GM19239 (cell line): ENCODE data around the gene GPC3.
A peak's percentile ranks its signal among the peaks of the same experiment; 100 is the strongest.
"Not testable (repeated sequence)": the region's sequence is repeated elsewhere in the genome, so short reads cannot be mapped to it uniquely, and the experiment has no call there.

ENCODE experiments used
- DNase-seq: peaks from one replicate; pipeline ENCODE4 v3.0.0; 2011; ENCODE audit warnings: low spot score; ENCODE audit not compliant: insufficient read length
- FAIRE-seq: peaks from 2 replicates; lab custom pipeline; 2011; peaks lifted over from hg19 to GRCh38; lab: Jason Lieb, UNC

GPC3 gene

DNA sequence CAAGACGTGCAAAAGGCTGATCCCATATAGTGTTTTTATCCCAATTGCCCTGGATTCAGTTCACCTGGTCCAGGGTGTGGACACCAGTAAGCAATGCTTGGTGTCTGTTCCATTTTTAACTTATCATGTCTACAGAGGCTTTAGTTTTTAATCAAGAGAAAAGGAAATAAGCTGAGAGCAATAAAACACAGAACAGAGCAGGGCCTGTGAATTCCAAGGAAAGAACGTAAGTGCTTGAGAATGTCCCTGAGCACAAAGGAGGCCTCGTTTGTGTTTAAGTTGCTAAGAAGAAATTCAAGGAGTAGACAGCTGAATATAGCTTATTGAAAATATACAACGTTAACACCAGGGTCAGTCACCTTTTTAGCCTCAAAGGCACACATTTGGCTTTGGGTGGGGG, 191.3 kb downstream of the GPC3 start:
- DNase-seq (no peak), FAIRE-seq (no peak)

GRCh38 chrX:133793626-133794025, 191.8 kb downstream of the GPC3 start:
- FAIRE-seq = no peak
- no peak for DNase-seq

DNA sequence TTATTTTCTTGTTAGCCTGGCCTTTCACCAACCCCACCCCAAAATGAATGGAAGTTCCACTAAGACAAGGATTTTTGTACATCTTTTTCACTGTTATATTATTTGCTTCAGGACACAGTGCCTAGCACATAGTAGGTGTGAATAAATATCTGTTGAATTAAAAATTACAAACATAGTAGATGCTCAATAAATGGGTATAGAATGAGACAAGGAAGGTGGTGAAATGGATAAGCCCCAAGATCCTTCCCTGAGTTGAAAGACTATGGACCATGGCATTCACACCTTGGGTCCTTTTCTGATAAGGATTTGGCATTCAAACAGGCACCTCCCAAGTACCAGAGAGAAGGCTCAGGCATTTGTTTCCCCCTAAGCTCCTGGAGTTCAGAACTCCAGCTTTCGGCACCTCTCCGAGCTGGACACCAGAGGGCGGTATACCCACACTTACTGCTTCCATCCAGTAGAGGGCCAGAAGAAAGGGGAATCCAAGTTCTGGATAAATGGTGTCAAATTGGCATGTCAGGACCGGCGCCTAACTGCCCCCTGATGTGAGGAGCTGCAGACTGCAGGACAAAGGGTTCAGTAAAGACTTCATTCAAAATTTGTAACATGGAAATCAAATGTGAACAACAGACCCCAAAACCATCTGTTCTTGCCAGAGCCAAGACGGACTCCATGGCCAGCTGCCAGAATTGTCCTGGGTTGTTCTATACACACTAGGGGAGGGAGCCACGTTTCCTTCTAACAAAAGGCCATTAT, 193.0 kb downstream of the GPC3 start:
- DNase-seq (peak; percentile 25), FAIRE-seq (peak; percentile 83)

DNA sequence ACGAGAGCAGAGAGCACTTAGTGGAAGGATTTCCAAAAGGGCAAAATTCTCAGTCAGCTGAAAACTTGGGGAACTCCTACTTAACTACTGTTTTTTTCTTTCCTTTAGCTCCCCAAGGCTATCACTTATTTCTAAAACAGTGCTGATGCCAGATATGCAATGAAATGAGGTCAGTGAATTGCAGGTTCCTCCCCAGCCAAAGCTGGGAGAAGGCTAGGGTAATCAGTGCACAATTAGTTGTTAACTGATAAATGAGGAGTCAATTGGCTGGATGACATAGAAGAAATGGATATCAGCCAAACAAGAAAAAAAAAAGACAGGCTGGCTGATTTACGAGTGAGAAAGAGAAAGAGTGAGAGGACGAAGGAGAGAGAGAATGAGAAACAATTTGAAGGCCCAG, 195.6 kb downstream of the GPC3 start:
- DNase-seq = no peak
- no peak for FAIRE-seq

DNA sequence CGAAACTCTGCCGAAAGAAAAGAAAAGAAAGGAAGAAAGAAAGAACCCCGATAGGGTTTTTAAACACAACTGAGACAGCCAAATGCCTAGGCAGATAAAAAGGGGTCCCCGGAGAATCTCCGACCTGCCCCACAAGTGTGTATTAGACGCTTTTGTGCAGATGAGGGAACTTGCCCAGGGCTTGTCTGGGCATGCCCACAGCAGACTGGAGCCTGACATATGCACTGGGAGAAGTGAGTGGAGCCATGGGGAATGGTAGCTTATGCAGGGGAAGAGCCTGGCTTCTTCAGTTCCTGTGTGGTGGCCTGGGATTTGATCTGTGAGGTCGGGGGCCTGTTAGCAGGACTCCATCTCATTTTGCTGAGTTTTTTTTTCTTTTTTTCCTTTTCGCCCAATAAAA, 199.0 kb downstream of the GPC3 start:
- FAIRE-seq (no peak), DNase-seq (no peak)

DNA sequence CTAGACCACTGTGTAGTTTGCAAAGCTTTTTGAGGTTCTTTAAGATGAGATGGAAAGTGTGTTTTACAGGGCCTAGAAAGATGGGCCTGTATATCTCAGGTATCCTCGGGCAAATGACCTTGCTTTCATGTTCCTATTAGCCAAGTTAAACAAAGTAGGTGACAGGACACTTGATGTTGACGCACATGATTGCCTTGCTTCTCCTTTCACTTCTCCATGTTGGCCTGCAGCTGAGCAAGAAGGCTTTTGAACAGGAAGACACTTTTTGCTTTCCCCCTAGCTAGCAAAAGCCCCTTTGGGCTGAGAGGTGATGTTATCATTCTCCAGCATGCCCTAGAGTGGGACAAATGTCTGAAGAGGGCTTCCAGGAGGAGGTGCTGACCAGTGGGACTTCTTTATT, 202.1 kb downstream of the GPC3 start:
- DNase-seq (no peak), FAIRE-seq (peak; percentile 66)

GRCh38 chrX:133781174-133781573, 204.2 kb downstream of the GPC3 start:
- FAIRE-seq (no peak), DNase-seq (no peak)

GRCh38 chrX:133776072-133776471, 209.3 kb downstream of the GPC3 start:
- DNase-seq (no peak), FAIRE-seq (no peak)

GRCh38 chrX:133774807-133775206, 210.6 kb downstream of the GPC3 start:
- no peak for DNase-seq
- FAIRE-seq = no peak

DNA sequence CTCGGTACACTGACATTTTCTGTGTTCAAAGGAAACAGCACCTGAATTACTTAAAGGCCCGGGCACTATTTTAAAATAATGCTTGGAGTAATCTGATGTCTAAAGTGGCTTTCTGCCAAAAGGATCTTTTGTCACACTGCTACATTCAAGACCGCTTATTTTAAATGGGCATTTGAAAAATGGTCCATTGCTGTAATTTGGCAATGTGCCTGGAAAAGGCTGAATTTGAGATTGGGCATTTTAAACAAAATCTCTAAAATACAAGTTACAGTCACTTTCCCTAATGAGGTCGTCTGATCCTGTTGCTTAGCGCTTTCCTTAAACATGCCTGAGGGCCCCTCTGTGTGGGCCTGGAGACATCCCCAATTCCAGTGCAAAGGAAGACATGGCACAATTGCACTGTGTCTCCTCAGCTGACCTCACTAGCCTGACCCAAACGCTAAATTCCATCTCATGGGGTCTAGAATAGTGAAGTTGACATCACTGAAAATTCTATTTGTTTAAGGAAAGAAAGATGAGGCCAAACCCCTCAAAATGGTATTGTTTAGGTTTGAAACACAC, 214.2 kb downstream of the GPC3 start:
- DNase-seq = no peak
- no peak for FAIRE-seq

GRCh38 chrX:133762976-133763548, 222.3 kb downstream of the GPC3 start:
- DNase-seq, FAIRE-seq: not testable (repeated sequence)

DNA sequence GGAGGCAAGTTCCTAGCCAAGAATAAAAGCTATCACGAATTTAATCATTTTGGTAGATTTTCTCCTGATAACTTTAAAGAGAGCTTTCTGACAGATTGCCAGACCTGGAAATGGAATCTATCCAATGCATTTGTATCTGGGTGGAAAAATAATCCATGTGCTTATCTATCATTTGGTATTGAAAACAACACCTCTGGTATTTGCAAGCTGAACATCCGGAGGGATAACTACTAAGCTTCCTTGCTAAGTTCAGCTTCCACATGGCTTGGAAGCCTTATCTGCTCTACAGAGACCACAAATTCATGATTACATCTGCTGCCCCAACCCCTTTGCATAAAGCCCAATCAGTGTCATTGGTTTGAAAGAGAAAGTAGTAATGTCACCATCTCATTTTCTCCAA, 230.7 kb downstream of the GPC3 start:
- DNase-seq (no peak), FAIRE-seq (no peak)

- no peak for FAIRE-seq
- no peak for DNase-seq
These were observed 235.4 kb downstream of the GPC3 start for GRCh38 chrX:133749951-133750350.

DNA sequence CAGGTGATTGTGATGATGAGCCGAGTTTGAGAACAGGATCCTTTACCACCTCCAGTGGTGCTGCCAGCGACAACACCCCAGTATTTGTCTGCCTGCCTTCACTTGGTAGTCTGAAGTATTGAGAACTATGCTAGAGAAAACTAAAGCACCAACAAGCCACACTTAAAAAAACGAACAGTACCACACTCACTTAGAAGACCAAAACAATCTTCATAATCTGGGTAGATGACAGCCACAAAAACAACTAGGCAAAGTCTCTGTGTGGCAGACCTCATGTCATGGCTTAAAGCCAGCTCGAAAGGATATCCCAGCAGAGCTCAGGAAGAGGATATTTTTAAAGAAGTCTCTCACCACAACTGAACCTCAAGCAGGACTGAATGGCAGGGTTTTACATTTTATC, 236.0 kb downstream of the GPC3 start:
- no peak for FAIRE-seq
- DNase-seq = no peak

DNA sequence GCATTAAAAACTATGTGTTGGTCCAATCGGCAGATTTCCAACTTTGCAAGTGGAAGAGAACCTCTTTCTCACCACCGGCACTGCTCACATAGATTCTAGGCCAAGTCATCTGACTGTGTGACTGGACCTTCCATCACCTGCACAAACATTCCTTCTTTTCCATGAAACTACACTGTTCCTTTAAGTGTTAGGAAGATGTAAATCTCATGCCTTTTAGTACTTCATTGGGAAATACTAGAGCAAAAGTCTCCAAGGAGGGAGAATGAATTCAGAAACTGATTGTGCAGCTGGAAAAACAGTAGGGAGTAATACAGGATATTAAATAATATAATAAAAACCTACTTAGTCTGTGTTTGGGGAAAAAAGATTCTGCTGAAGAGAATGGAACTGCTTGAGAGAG, 238.2 kb downstream of the GPC3 start:
- DNase-seq (no peak), FAIRE-seq (no peak)

DNA sequence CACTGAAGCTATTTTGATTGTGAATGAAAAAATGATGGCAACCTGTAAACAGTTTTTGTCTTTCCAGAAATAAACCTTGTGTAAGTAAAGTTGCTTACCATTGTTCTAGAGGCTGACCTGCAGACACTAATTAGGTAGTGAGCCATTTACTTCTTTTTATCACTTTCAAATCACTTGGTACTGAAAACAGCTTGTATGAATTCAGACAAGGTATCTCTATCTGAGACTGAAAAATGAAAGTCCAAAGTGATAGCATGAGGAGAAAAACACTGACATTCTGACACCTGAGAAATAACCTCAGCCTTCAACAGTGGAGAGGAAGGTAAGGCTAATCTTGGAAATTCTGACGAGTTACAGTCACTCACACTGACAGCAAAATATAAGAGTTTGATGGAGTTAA, 238.8 kb downstream of the GPC3 start:
- FAIRE-seq (no peak), DNase-seq (no peak)

- DNase-seq = no peak
- FAIRE-seq = no peak
These were observed 240.0 kb downstream of the GPC3 start for GRCh38 chrX:133745349-133745748.

DNA sequence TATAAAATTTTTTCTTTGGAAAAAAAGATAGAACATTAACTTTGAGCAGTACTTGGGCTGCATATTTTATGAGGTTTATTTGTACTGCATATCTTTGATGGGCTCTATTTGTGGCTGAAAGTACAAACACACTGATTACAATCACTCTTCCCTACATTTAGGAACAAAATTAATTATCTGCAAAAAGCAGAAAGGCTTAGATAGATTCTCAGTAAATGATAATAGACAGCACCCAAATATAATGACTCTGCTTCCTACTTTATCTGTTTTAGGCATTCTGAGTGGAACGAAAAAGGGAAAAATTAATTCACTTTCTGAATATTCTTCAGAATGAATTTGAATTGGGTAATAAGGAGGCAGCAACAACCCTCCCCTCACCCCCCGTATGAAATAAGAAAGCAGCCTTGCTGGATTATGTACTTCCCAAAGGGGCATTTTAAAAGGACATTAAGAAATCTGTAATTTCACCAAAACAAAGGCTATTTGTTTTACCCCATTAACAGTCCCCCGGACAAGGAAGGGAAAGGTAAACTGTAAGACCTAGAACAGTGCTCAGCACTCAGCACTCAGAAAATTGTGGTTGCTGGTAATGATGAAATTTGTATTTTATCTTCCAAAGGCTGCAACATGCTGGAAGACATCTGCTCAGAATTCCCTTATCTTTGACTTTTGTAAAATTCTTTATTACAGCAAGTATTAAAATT, 242.6 kb downstream of the GPC3 start:
- DNase-seq (no peak), FAIRE-seq (no peak)

DNA sequence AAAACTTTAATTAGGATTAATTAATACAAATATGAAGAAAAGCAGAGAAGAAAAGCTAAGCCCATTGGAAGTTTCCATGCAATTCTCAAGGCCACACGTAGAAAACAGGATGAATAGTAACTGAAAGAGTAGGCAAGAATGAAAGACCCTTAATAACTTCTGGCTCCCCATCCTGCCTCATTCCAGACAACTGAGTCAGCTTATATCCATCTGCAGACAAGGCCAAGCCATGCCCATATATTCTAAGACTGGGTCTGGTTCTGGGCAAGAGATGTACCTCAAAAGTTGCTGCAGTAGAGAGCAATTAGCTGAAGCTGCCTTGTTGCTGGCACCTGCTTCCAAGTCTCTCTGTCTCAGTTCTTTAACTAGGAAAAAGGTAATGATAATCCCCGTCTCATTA, 244.1 kb downstream of the GPC3 start:
- FAIRE-seq = no peak
- DNase-seq = no peak

DNA sequence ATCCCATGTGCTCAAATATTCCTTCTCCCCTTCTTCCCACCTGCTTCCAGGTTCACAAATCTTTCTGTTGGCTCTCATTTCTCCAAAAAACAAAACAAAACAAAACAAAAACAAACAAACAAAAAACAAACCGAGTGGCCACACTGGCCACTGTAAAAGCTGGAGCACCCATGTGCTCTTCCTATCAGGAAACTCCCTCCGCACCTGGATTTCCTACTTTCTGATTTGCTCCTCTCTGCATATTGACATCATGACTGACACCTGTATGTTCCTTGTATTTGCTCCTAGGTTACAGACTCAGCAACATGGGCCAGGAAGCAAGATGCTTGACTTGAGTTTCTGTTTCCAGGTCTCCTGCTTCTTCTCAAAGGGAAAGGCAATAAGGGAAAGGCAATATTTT, 258.8 kb downstream of the GPC3 start:
- no peak for FAIRE-seq

DNA sequence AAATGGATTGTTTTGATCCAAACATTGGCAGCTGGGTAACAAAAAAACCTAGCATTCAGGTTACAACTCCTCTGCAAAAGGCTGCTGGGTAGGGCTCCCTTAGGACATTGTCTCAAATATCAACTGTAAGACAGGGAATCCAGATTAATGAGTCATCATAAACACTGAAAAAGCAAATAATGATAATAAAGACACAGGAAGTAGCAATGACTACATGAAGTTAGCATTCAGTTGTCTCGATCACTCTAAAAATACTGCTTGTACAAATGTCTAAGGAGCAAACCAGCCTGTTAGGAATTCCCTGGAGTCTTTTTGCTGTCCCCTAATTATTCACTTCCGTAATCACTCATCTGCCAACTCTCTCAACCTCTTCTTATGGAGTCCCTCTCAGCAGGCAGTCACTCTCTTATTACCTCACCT, 259.2 kb downstream of the GPC3 start:
- DNase-seq = no peak

More for the DNA sequence above, 258.8 kb downstream of the GPC3 start:
- DNase-seq = no peak

More for the DNA sequence above, 259.2 kb downstream of the GPC3 start:
- no peak for FAIRE-seq
